HepG2 (cell line): Measurements from ENCODE around the gene GFPT1.

Experiments used
- ATF7 ChIP-seq, 2 experiments: fragments of 450-650 bp in 1 of 2; sonication (generic) in 1 of 2; formaldehyde crosslinking in 1 of 2; IDR thresholded peaks; 2 replicates each; pipeline versions ENCODE4 v1.4.0 to v1.6.1; 2016 to 2020; ENCODE audit warnings: antibody characterized with exemption in 1 of 2, mild to moderate bottlenecking in 1 of 2, missing genetic modification reagents in 1 of 2
- CTCF ChIP-seq: sonication (generic); formaldehyde crosslinking; IDR thresholded peaks from 2 replicates; pipeline ENCODE4 v1.5.0; 2020; ENCODE audit warnings: mild to moderate bottlenecking, missing genetic modification reagents, moderate library complexity
- FOXM1 ChIP-seq: sonication (generic); formaldehyde crosslinking; IDR thresholded peaks from 2 replicates; pipeline ENCODE4 v1.5.0; 2020; ENCODE audit warnings: missing genetic modification reagents
- JUNB ChIP-seq: sonication (generic); formaldehyde crosslinking; IDR thresholded peaks from 2 replicates; pipeline ENCODE4 v1.8.0; 2022; ENCODE audit warnings: missing genetic modification reagents, mild to moderate bottlenecking, borderline replicate concordance
- KLF12 ChIP-seq: sonication (generic); formaldehyde crosslinking; IDR thresholded peaks from 2 replicates; pipeline ENCODE4 v1.4.0; 2020; ENCODE audit warnings: missing genetic modification reagents, borderline replicate concordance
- NFYB ChIP-seq: sonication (generic); formaldehyde crosslinking; IDR thresholded peaks from 2 replicates; pipeline ENCODE4 v1.4.0; 2020; ENCODE audit warnings: missing genetic modification reagents
- POLR2AphosphoS5 ChIP-seq: IDR thresholded peaks from 2 replicates; pipeline ENCODE4 v1.6.1; 2012; ENCODE audit warnings: low read depth, low read length
- ZFP36L2 ChIP-seq: sonication (generic); formaldehyde crosslinking; IDR thresholded peaks from 2 replicates; pipeline ENCODE4 v1.4.0; 2020; ENCODE audit warnings: missing genetic modification reagents
- ZNF546 ChIP-seq: sonication (generic); formaldehyde crosslinking; conservative IDR thresholded peaks from 2 replicates; pipeline ENCODE4 v1.8.1; 2023; ENCODE audit warnings: mild to moderate bottlenecking, missing genetic modification reagents
- TF ChIP-seq, protein P1 (sequence below), 2 experiments: fragments of 450-650 bp in 1 of 2; sonication (generic) in 1 of 2; formaldehyde crosslinking in 1 of 2; IDR thresholded peaks; 2 replicates each; pipeline versions ENCODE4 v1.6.1 to v1.8.0; 2016 to 2022; ENCODE audit warnings: antibody characterized with exemption in 1 of 2, mild to moderate bottlenecking in 1 of 2, missing genetic modification reagents in 1 of 2
- TF ChIP-seq, protein P2 (sequence below), 2 experiments: sonication (generic) in 1 of 2; formaldehyde crosslinking in 1 of 2; IDR thresholded peaks; 2 replicates each; pipeline versions ENCODE4 v1.5.1 to v1.6.1; 2011 to 2020; ENCODE audit warnings: borderline replicate concordance in 1 of 2, low read depth in 1 of 2, low read length in 1 of 2, mild to moderate bottlenecking in 1 of 2, missing genetic modification reagents in 1 of 2, moderate library complexity in 1 of 2

- TF ChIP-seq CTCF (CRISPR knock-in tag) (no peak), ZFP36L2 (no peak), KLF12 (CRISPR knock-in tag) (no peak), POLR2AphosphoS5 (no peak), ZNF546 (CRISPR knock-in tag) (no peak), JUNB (CRISPR knock-in tag) (no peak), NFYB (CRISPR knock-in tag) (no peak), FOXM1 (no peak), ATF7 (IDR thresholded peaks at IDR 0.05) (no peak), ATF7 (CRISPR knock-in tag; IDR thresholded peaks at IDR 0.05) (no peak)
- TF ChIP-seq, protein P1, sequence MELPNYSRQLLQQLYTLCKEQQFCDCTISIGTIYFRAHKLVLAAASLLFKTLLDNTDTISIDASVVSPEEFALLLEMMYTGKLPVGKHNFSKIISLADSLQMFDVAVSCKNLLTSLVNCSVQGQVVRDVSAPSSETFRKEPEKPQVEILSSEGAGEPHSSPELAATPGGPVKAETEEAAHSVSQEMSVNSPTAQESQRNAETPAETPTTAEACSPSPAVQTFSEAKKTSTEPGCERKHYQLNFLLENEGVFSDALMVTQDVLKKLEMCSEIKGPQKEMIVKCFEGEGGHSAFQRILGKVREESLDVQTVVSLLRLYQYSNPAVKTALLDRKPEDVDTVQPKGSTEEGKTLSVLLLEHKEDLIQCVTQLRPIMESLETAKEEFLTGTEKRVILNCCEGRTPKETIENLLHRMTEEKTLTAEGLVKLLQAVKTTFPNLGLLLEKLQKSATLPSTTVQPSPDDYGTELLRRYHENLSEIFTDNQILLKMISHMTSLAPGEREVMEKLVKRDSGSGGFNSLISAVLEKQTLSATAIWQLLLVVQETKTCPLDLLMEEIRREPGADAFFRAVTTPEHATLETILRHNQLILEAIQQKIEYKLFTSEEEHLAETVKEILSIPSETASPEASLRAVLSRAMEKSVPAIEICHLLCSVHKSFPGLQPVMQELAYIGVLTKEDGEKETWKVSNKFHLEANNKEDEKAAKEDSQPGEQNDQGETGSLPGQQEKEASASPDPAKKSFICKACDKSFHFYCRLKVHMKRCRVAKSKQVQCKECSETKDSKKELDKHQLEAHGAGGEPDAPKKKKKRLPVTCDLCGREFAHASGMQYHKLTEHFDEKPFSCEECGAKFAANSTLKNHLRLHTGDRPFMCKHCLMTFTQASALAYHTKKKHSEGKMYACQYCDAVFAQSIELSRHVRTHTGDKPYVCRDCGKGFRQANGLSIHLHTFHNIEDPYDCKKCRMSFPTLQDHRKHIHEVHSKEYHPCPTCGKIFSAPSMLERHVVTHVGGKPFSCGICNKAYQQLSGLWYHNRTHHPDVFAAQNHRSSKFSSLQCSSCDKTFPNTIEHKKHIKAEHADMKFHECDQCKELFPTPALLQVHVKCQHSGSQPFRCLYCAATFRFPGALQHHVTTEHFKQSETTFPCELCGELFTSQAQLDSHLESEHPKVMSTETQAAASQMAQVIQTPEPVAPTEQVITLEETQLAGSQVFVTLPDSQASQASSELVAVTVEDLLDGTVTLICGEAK (IDR thresholded peaks at IDR 0.05): no peak
- TF ChIP-seq, protein P1 (CRISPR knock-in tag; IDR thresholded peaks at IDR 0.05): no peak
- TF ChIP-seq, protein P2, sequence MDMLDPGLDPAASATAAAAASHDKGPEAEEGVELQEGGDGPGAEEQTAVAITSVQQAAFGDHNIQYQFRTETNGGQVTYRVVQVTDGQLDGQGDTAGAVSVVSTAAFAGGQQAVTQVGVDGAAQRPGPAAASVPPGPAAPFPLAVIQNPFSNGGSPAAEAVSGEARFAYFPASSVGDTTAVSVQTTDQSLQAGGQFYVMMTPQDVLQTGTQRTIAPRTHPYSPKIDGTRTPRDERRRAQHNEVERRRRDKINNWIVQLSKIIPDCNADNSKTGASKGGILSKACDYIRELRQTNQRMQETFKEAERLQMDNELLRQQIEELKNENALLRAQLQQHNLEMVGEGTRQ (IDR thresholded peaks at IDR 0.05; ENCODE audit: low read depth, low read length): no peak
- TF ChIP-seq, protein P2 (CRISPR knock-in tag; IDR thresholded peaks at IDR 0.05; ENCODE audit: borderline replicate concordance): no peak
These were observed 33.7 kb downstream of the GFPT1 start for GRCh38 chr2:69353360-69353759.
